HL-60 (cell line): ENCODE data around the gene TBC1D5.

Experiments
- DNase-seq, 2 experiments: peaks; one replicate each; pipeline ENCODE4 v3.0.0-alpha.2; 2010 to 2020; ENCODE audit warnings: low read depth in 1 of 2, low spot score in 1 of 2
- H3K27ac ChIP-seq: fragments of 250-450 bp; sonication (Bioruptor Pico); replicated peaks from 2 replicates; pipeline ENCODE4 v1.5.1; 2020; ENCODE audit warnings: mild to moderate bottlenecking, moderate library complexity
- H3K27me3 ChIP-seq: fragments of 250-450 bp; sonication (Bioruptor Pico); 2 replicates; pipeline ENCODE4 v1.5.1; 2021; ENCODE audit warnings: mild to moderate bottlenecking, moderate library complexity; ENCODE audit not compliant: insufficient read depth, poor library complexity, severe bottlenecking
- H3K4me3 ChIP-seq: replicated peaks from 2 replicates; pipeline ENCODE4 v1.5.1; 2011; ENCODE audit warnings: mild to moderate bottlenecking, control low read depth, low read length; ENCODE audit not compliant: insufficient read depth
- CTCF ChIP-seq: IDR thresholded peaks from one replicate; pipeline ENCODE4 v1.5.1; 2011; ENCODE audit warnings: low read length, control low read depth, inconsistent platforms; ENCODE audit not compliant: insufficient read depth
- GABPA ChIP-seq: IDR thresholded peaks from 2 replicates; pipeline ENCODE4 v1.6.1; 2012; ENCODE audit warnings: low read depth
- POLR2AphosphoS5 ChIP-seq: IDR thresholded peaks from 2 replicates; pipeline ENCODE4 v1.6.1; 2012; ENCODE audit warnings: low read depth
- SPI1 ChIP-seq: IDR thresholded peaks from 2 replicates; pipeline ENCODE4 v1.6.1; 2012; ENCODE audit warnings: low read depth, mild to moderate bottlenecking, borderline replicate concordance
- TF ChIP-seq, protein P1 (sequence below): IDR thresholded peaks from 2 replicates; pipeline ENCODE4 v1.6.1; 2012; ENCODE audit warnings: low read depth; ENCODE audit not compliant: insufficient replicate concordance

The TBC1D5 gene

DNA sequence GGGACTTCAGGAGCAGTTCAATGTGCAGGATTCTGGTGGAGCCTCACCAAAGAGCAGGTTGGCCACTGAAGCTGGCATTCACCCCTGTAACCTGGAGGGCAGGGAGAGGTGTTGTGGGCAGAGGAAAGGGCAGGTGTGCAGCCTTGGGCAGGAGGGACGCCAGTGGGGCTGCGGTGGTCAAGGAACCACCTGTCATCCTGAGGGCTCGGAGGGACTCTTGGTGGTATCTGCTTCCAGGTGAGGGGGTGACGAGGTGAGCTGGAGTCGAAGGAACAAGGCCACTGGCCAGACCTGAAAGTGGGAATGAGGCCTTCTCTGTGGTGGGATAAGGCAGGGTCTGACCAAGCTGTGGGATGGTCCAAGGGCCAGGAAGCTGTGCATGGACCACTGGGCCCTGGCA lies 588.2 kb downstream of the TBC1D5 start:
- H3K4me3 ChIP-seq: no peak overlapping the region
- no peak for DNase-seq
- TF ChIP-seq POLR2AphosphoS5 (no peak), GABPA (no peak), CTCF (no peak), SPI1 (no peak)
- TF ChIP-seq, protein P1, sequence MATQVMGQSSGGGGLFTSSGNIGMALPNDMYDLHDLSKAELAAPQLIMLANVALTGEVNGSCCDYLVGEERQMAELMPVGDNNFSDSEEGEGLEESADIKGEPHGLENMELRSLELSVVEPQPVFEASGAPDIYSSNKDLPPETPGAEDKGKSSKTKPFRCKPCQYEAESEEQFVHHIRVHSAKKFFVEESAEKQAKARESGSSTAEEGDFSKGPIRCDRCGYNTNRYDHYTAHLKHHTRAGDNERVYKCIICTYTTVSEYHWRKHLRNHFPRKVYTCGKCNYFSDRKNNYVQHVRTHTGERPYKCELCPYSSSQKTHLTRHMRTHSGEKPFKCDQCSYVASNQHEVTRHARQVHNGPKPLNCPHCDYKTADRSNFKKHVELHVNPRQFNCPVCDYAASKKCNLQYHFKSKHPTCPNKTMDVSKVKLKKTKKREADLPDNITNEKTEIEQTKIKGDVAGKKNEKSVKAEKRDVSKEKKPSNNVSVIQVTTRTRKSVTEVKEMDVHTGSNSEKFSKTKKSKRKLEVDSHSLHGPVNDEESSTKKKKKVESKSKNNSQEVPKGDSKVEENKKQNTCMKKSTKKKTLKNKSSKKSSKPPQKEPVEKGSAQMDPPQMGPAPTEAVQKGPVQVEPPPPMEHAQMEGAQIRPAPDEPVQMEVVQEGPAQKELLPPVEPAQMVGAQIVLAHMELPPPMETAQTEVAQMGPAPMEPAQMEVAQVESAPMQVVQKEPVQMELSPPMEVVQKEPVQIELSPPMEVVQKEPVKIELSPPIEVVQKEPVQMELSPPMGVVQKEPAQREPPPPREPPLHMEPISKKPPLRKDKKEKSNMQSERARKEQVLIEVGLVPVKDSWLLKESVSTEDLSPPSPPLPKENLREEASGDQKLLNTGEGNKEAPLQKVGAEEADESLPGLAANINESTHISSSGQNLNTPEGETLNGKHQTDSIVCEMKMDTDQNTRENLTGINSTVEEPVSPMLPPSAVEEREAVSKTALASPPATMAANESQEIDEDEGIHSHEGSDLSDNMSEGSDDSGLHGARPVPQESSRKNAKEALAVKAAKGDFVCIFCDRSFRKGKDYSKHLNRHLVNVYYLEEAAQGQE: no peak
- no peak overlapping the region for H3K27ac ChIP-seq
- H3K27me3 ChIP-seq: no peaks in the 10 kb centered on the region

- no peak overlapping the region for H3K4me3 ChIP-seq
- no peak overlapping the region for H3K27ac ChIP-seq
- H3K27me3 ChIP-seq: no peaks in the 10 kb centered on the region
- no peak for DNase-seq
- TF ChIP-seq POLR2AphosphoS5: no peak
- TF ChIP-seq, protein P1: no peak
- no peak for TF ChIP-seq GABPA
- no peak for TF ChIP-seq CTCF
- no peak for TF ChIP-seq SPI1
Measured at GRCh38 chr3:17153209-17153608, 589.2 kb downstream of the TBC1D5 start.

DNA sequence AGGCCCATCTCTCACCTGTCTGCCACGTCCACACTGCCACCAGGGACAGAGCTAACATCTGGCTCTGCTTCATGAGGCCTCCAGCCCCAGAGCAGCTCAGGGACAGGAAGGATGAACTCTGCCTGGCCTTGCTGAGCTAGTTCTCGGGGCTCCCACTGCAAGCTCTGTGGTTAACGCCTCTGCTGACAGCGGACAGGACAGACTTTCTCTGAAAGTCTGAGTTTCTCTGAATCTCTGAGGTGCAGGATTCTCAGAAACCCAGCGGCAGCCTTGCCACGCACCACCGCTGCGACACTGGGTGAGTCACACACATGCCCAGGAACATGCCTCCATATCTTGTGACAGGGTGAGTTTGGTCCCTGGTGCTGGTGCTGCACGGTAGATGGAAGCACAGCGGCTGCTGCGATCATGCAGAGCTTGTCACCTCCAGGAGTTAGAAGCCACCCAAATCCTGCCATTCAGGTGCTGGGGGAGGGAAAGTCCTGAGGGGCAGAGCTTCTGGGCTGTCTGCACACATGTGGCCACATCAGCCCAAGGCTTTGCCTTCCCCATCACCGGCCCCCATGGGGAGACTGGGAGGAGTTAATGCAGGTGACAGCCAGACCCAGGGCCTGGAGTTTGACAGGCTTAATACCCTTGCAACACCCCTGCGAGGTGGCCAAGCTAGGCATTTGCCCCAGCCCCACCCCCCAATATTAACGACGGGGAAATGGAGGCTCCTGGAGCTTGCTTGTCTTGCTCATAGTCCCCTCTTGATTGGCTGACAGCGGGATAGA lies 590.6 kb downstream of the TBC1D5 start:
- no peak overlapping the region for H3K27ac ChIP-seq
- no peak overlapping the region for H3K4me3 ChIP-seq
- H3K27me3 ChIP-seq: no peaks in the 10 kb centered on the region
- TF ChIP-seq, protein P1: no peak
- TF ChIP-seq SPI1 (no peak), GABPA (no peak), CTCF (no peak), POLR2AphosphoS5 (no peak)
- no peak for DNase-seq
